ENCODE data around the gene VWA8. TPM values are rescaled to one million over a fixed set of nuclear protein-coding genes. Genes with fewer than 3 reads are reported as not detected.
"Not testable (repeated sequence)": the region's sequence is repeated elsewhere in the genome, so short reads cannot be mapped to it uniquely, and the experiment has no call there.

VWA8 gene
- total and polyA plus RNA-seq, 4 donors, result 9.8 to 35.7 (median 18.5) TPM

GRCh38 chr13:41848435-41849255, 112.3 kb downstream of the VWA8 start:
- DNase-seq (ENCODE audit: low read depth in 4 of 6, low spot score in 6 of 6), result peak in 1 of 6 donors; percentile 7
- no peak overlapping the region for H3K27ac ChIP-seq (ENCODE audit: low read depth, low read length)
- no peaks in the 10 kb centered on the region for H3K4me1 ChIP-seq (ENCODE audit: control insufficient read depth, insufficient read depth, low read length)
- no peaks in the 10 kb centered on the region for H3K27me3 ChIP-seq (ENCODE audit: control insufficient read depth, insufficient read depth, low read length)
- H3K36me3 ChIP-seq (ENCODE audit: control insufficient read depth, insufficient read depth, low read length), result peaks cover 2% of the 10 kb centered on the region
- no CpG with 5 or more reads among the region's 2 CpGs for WGBS (ENCODE audit: insufficient coverage)
- no peak overlapping the region for H3K4me3 ChIP-seq (ENCODE audit: low read depth, low read length)
- peaks cover 2% of the 10 kb centered on the region for H3K9me3 ChIP-seq (ENCODE audit: control insufficient read depth, insufficient read depth, low read length)

DNA sequence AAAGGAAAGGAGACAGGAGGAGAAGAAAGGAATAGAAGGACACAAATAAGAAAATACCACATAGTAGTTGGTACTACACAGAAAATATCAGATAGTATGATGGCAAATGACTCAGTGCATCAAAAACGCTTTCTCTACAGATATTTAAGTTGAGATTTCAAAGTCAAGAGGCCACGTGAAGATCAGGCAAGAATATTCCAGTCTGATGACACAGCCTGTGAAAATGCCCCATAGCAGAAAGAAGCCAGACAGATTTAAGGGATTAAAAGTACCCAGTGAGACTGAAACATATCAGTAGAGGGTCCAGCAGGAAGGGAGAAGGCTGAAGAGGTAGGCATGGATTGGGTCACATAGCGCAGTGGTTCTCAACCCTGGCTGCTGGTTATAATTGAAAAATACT, 113.7 kb downstream of the VWA8 start:
- WGBS (ENCODE audit: insufficient coverage), result 100% methylated on average over 1 of the region's 3 CpGs
- no peak for DNase-seq (ENCODE audit: low read depth in 4 of 6, low spot score in 6 of 6)
- Histone ChIP-seq H3K4me3 (ENCODE audit: low read depth, low read length) (no peak overlapping the region), H3K27ac (ENCODE audit: low read depth, low read length) (no peak overlapping the region), H3K4me1 (ENCODE audit: control insufficient read depth, insufficient read depth, low read length) (no peaks in the 10 kb centered on the region), H3K9me3 (ENCODE audit: control insufficient read depth, insufficient read depth, low read length) (peaks cover 2% of the 10 kb centered on the region), H3K36me3 (ENCODE audit: control insufficient read depth, insufficient read depth, low read length) (peaks cover 2% of the 10 kb centered on the region), H3K27me3 (ENCODE audit: control insufficient read depth, insufficient read depth, low read length) (no peaks in the 10 kb centered on the region)

GRCh38 chr13:41842036-41842620, 118.8 kb downstream of the VWA8 start:
- no CpG with 5 or more reads among the region's 2 CpGs for WGBS (ENCODE audit: insufficient coverage)
- H3K27me3 ChIP-seq (ENCODE audit: control insufficient read depth, insufficient read depth, low read length), result no peaks in the 10 kb centered on the region
- H3K4me3 ChIP-seq (ENCODE audit: low read depth, low read length), result no peak overlapping the region
- peaks cover 2% of the 10 kb centered on the region for H3K36me3 ChIP-seq (ENCODE audit: control insufficient read depth, insufficient read depth, low read length)
- DNase-seq (ENCODE audit: low read depth in 4 of 6, low spot score in 6 of 6), result peak in 1 of 6 donors; percentile 17
- H3K4me1 ChIP-seq (ENCODE audit: control insufficient read depth, insufficient read depth, low read length), result no peaks in the 10 kb centered on the region
- H3K9me3 ChIP-seq (ENCODE audit: control insufficient read depth, insufficient read depth, low read length), result peaks cover 2% of the 10 kb centered on the region
- H3K27ac ChIP-seq (ENCODE audit: low read depth, low read length), result no peak overlapping the region

DNA sequence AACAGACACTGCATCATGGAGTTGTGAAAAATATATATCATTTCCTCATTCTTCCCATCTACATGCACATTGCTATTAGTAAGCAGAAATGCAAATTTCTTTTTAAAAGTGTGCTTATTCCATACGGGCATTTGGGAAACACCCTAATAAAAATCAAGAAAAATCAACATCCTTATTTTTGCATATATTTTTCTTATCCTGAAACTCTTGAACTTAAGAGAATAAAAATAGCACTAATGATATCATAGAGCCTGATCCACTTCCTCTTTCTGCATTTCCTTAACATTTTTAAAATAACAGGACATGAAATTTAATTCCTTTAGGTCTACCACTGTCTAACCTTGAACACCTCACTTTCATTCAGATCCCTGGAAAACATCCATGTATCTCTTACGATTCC, 123.3 kb downstream of the VWA8 start:
- Histone ChIP-seq H3K36me3 (ENCODE audit: control insufficient read depth, insufficient read depth, low read length) (peaks cover 3% of the 10 kb centered on the region), H3K4me3 (ENCODE audit: low read depth, low read length) (no peak overlapping the region), H3K27me3 (ENCODE audit: control insufficient read depth, insufficient read depth, low read length) (no peaks in the 10 kb centered on the region), H3K27ac (ENCODE audit: low read depth, low read length) (no peak overlapping the region), H3K4me1 (ENCODE audit: control insufficient read depth, insufficient read depth, low read length) (no peaks in the 10 kb centered on the region), H3K9me3 (ENCODE audit: control insufficient read depth, insufficient read depth, low read length) (no peaks in the 10 kb centered on the region)
- WGBS (ENCODE audit: insufficient coverage), result no CpG with 5 or more reads among the region's 2 CpGs
- no peak for DNase-seq (ENCODE audit: low read depth in 4 of 6, low spot score in 6 of 6)

- Histone ChIP-seq H3K9me3 (ENCODE audit: control insufficient read depth, insufficient read depth, low read length) (no peaks in the 10 kb centered on the region), H3K27me3 (ENCODE audit: control insufficient read depth, insufficient read depth, low read length) (no peaks in the 10 kb centered on the region), H3K36me3 (ENCODE audit: control insufficient read depth, insufficient read depth, low read length) (peaks cover 3% of the 10 kb centered on the region), H3K4me1 (ENCODE audit: control insufficient read depth, insufficient read depth, low read length) (no peaks in the 10 kb centered on the region), H3K4me3 (ENCODE audit: low read depth, low read length) (no peak overlapping the region), H3K27ac (ENCODE audit: low read depth, low read length) (no peak overlapping the region)
- no CpG with 5 or more reads among the region's 2 CpGs for WGBS (ENCODE audit: insufficient coverage)
- DNase-seq (ENCODE audit: low read depth in 4 of 6, low spot score in 6 of 6), result no peak
These were observed 125.0 kb downstream of the VWA8 start for GRCh38 chr13:41835871-41836270.

DNA sequence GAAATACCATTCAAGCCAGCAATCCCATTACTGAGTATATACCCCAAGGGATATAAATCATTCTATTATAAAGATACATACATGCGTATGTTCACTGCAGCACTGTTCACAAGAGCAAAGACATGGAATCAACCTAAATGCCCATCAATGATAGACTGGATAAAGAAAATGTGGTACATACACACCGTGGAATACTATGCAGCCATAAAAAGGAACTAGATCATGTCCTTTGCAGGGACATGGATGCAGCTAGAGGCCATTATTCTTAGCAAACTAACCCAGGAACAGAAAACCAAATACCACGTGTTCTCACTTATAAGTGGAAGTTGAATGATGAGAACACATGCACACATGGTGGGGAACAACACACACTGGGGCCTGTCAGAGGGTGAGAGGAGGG, 126.2 kb downstream of the VWA8 start:
- H3K4me1 ChIP-seq (ENCODE audit: control insufficient read depth, insufficient read depth, low read length); DNase-seq (ENCODE audit: low read depth in 4 of 6, low spot score in 6 of 6); H3K27me3 ChIP-seq (ENCODE audit: control insufficient read depth, insufficient read depth, low read length); H3K9me3 ChIP-seq (ENCODE audit: control insufficient read depth, insufficient read depth, low read length); H3K4me3 ChIP-seq (ENCODE audit: low read depth, low read length); H3K27ac ChIP-seq (ENCODE audit: low read depth, low read length); H3K36me3 ChIP-seq (ENCODE audit: control insufficient read depth, insufficient read depth, low read length): not testable (repeated sequence)
- WGBS (ENCODE audit: insufficient coverage), result no CpG with 5 or more reads among the region's 3 CpGs

GRCh38 chr13:41833831-41834230, 127.1 kb downstream of the VWA8 start:
- Histone ChIP-seq H3K36me3 (ENCODE audit: control insufficient read depth, insufficient read depth, low read length) (peaks cover 7% of the 10 kb centered on the region), H3K27ac (ENCODE audit: low read depth, low read length) (no peak overlapping the region), H3K9me3 (ENCODE audit: control insufficient read depth, insufficient read depth, low read length) (no peaks in the 10 kb centered on the region), H3K4me1 (ENCODE audit: control insufficient read depth, insufficient read depth, low read length) (no peaks in the 10 kb centered on the region), H3K4me3 (ENCODE audit: low read depth, low read length) (no peak overlapping the region), H3K27me3 (ENCODE audit: control insufficient read depth, insufficient read depth, low read length) (no peaks in the 10 kb centered on the region)
- no peak for DNase-seq (ENCODE audit: low read depth in 4 of 6, low spot score in 6 of 6)

GRCh38 chr13:41833201-41833600, 127.7 kb downstream of the VWA8 start:
- 100% methylated on average over 3 of the region's 7 CpGs for WGBS (ENCODE audit: insufficient coverage)
- Histone ChIP-seq H3K4me3 (ENCODE audit: low read depth, low read length) (no peak overlapping the region), H3K27me3 (ENCODE audit: control insufficient read depth, insufficient read depth, low read length) (no peaks in the 10 kb centered on the region), H3K9me3 (ENCODE audit: control insufficient read depth, insufficient read depth, low read length) (no peaks in the 10 kb centered on the region), H3K36me3 (ENCODE audit: control insufficient read depth, insufficient read depth, low read length) (peaks cover 7% of the 10 kb centered on the region), H3K4me1 (ENCODE audit: control insufficient read depth, insufficient read depth, low read length) (no peaks in the 10 kb centered on the region), H3K27ac (ENCODE audit: low read depth, low read length) (no peak overlapping the region)
- no peak for DNase-seq (ENCODE audit: low read depth in 4 of 6, low spot score in 6 of 6)

DNA sequence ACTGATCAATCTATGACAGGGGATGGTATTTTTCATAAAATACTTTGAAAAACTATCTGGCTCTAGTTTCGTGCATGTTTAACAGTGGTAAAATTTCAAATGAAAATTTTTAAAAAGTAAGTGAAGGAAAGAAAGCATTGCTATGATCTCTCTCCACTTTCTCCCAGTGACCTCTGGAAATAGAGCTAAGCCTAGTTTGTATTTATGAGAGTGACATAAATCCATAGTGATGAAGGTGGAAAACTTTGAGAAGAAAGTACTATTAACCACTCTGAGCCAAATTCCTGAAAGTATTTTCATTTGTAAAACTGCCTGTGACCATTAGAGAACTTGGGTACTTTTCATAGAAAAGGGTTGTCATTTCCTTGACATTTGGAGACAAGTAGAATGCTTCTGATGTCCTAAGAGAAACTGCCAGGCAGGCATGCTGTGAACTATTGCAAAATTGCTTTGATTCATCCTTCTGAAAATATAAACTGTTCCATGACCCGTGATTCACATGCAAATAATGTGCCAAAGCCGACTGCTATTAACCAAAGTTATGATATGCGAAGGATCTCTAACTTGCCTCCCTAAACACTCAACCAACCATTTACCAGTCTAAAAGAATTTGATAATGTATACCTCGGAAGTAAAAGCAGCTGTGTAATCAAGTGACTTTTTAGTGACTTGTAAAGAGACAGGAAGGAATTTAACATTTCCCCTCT, 133.2 kb downstream of the VWA8 start:
- H3K4me3 ChIP-seq (ENCODE audit: low read depth, low read length), result no peak overlapping the region
- 67% methylated on average over 1 of the region's 5 CpGs for WGBS (ENCODE audit: insufficient coverage)
- H3K9me3 ChIP-seq (ENCODE audit: control insufficient read depth, insufficient read depth, low read length), result no peaks in the 10 kb centered on the region
- H3K4me1 ChIP-seq (ENCODE audit: control insufficient read depth, insufficient read depth, low read length), result no peaks in the 10 kb centered on the region
- no peaks in the 10 kb centered on the region for H3K27me3 ChIP-seq (ENCODE audit: control insufficient read depth, insufficient read depth, low read length)
- no peak overlapping the region for H3K27ac ChIP-seq (ENCODE audit: low read depth, low read length)
- peaks cover 5% of the 10 kb centered on the region for H3K36me3 ChIP-seq (ENCODE audit: control insufficient read depth, insufficient read depth, low read length)
- peak in 1 of 6 donors; percentile 30 for DNase-seq (ENCODE audit: low read depth in 4 of 6, low spot score in 6 of 6)

All from spinal cord (tissue), 10 donors.